Adrenal gland (tissue), 12 donors: ENCODE measurements around the gene SHISAL1. TPM values are rescaled to one million over a fixed set of nuclear protein-coding genes. Genes with fewer than 3 reads are reported as not detected.

Experiments
- DNase-seq, 7 donors: peaks; one replicate each; pipeline ENCODE4 v3.0.0-alpha.2; 2019 to 2020
- H3K27ac ChIP-seq, 5 donors: fragments of 200-600 bp; sonication (generic) in 4 of 5; 1 replicate in 3 of 5; 2 replicates in 2 of 5; pipeline versions ENCODE4 v1.5.1 to v1.8.0; 2016 to 2020; ENCODE audit warnings: mild to moderate bottlenecking in 1 of 5
- H3K27me3 ChIP-seq: fragments of 200-600 bp; 2 replicates; pipeline ENCODE4 v1.8.0; 2021
- H3K36me3 ChIP-seq, 2 donors: fragments of 200-600 bp; replicated peaks in 1 of 2; 1 replicate in 1 of 2; 2 replicates in 1 of 2; pipeline versions ENCODE4 v1.5.1 to v1.8.0; 2018 to 2022
- H3K4me1 ChIP-seq, 2 donors: fragments of 200-600 bp; replicated peaks in 1 of 2; 1 replicate in 1 of 2; 2 replicates in 1 of 2; pipeline versions ENCODE4 v1.5.1 to v1.8.0; 2018 to 2021
- H3K4me3 ChIP-seq, 4 donors: fragments of 200-600 bp; sonication (generic) in 3 of 4; one replicate each; pipeline ENCODE4 v1.5.1; 2016 to 2018
- H3K9me3 ChIP-seq, 3 donors: fragments of 200-600 bp; sonication (generic) in 1 of 3; replicated peaks in 1 of 3; 1 replicate in 2 of 3; 2 replicates in 1 of 3; pipeline versions ENCODE4 v1.5.1 to v1.8.0; 2016 to 2021
- POLR2A ChIP-seq, 2 donors: fragments of 450-650 bp; IDR thresholded peaks; one replicate each; pipeline ENCODE4 v1.6.1; 2017; ENCODE audit warnings: antibody characterized with exemption in 2 of 2, mild to moderate bottlenecking in 2 of 2, moderate library complexity in 1 of 2
- WGBS, 4 donors: extraction: QIAGEN DNeasy Blood & Tissue Kit in 2 of 4; methylation state at CpG; one replicate each; pipeline versions ENCODE4 v1.1.5 to v1.1.7; 2013 to 2017; 5-methylcytosine and 5-hydroxymethylcytosine counted together
- intact Hi-C, 2 donors: fragments of 100-400 bp; cut with DNase I; formaldehyde crosslinking; loops; one replicate each; pipeline versions ENCODE4 v1.14.1 to v1.15.0; 2022 to 2023
- polyA plus RNA-seq, 3 donors: library from polyadenylated mRNA; stranded (reverse); fragments of 200-250 nt in 2 of 3; fragments of 350-450 nt in 1 of 3; fragmentation: Illumina TruSeq in 1 of 3; extraction: RNeasy Lipid Tissue Mini Kit (QIAGEN cat#74804) in 1 of 3; gene quantifications; one replicate each; pipeline ENCODE4 v1.2.3, GENCODE V29; 2013 to 2014
- total RNA-seq, 9 donors: library from RNA; depleted of rRNA in 4 of 9; stranded (reverse); fragments of >200 nt in 4 of 9; fragments of 120-200 nt in 1 of 9; fragmentation: NEBNext Ultra II Directional in 1 of 9; extraction: Animal tissue kit (Norgen Biotek cat#: 25700) in 1 of 9; gene quantifications; one replicate each; pipeline versions ENCODE4 v1.1.0 to v1.2.4, GENCODE V29; 2013 to 2023
- TF ChIP-seq, protein P1 (sequence below), 6 experiments: fragments of 450-650 bp in 4 of 6; fragments of 200-600 bp in 2 of 6; sonication (generic) in 1 of 6; IDR thresholded peaks; 1 replicate in 5 of 6; 2 replicates in 1 of 6; pipeline versions ENCODE4 v1.5.1 to v1.8.0; 2016 to 2021; ENCODE audit warnings: antibody characterized with exemption in 6 of 6, mild to moderate bottlenecking in 2 of 6, moderate library complexity in 1 of 6
- donor health status: healthy with polysubstance abuse.
- donor health status: Bipolar disorder and iron deficiency.
- donor health status: DM: yes; HTN: yes; CAD: no.
- donor health status: DM: no; HTN: no; CAD: no.
- donor health status: DM: no; HTN: no; CAD: no.
- donor health status: DM: yes; HTN: yes; CAD: no.

The SHISAL1 gene
- total and polyA plus RNA-seq, 12 donors = 0.33 to 2.4 (median 1.0) TPM

- Histone ChIP-seq H3K9me3 (no peaks in the 10 kb centered on the region), H3K4me3 (no peak overlapping the region), H3K27me3 (no peaks in the 10 kb centered on the region), H3K4me1 (no peaks in the 10 kb centered on the region), H3K36me3 (no peaks in the 10 kb centered on the region), H3K27ac (no peak overlapping the region)
- intact Hi-C loops = no loop called here
- DNase-seq = no peak
- TF ChIP-seq, protein P1, sequence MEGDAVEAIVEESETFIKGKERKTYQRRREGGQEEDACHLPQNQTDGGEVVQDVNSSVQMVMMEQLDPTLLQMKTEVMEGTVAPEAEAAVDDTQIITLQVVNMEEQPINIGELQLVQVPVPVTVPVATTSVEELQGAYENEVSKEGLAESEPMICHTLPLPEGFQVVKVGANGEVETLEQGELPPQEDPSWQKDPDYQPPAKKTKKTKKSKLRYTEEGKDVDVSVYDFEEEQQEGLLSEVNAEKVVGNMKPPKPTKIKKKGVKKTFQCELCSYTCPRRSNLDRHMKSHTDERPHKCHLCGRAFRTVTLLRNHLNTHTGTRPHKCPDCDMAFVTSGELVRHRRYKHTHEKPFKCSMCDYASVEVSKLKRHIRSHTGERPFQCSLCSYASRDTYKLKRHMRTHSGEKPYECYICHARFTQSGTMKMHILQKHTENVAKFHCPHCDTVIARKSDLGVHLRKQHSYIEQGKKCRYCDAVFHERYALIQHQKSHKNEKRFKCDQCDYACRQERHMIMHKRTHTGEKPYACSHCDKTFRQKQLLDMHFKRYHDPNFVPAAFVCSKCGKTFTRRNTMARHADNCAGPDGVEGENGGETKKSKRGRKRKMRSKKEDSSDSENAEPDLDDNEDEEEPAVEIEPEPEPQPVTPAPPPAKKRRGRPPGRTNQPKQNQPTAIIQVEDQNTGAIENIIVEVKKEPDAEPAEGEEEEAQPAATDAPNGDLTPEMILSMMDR (IDR thresholded peaks at IDR 0.05) = no peak
- TF ChIP-seq POLR2A (IDR thresholded peaks at IDR 0.05) = no peak
- WGBS, 4 donors = 70 to 78% (median 77%) methylated on average over 11 of the region's 11 CpGs
Measured at GRCh38 chr22:44202261-44202789, 110.4 kb downstream of the SHISAL1 start.

GRCh38 chr22:44201665-44202064, 111.1 kb downstream of the SHISAL1 start:
- WGBS, 4 donors = 56 to 80% (median 66%) methylated on average over 5 to 12 of the region's 12 CpGs
- TF ChIP-seq POLR2A (IDR thresholded peaks at IDR 0.05) = no peak
- TF ChIP-seq, protein P1 (IDR thresholded peaks at IDR 0.05) = no peak
- H3K9me3 ChIP-seq = no peaks in the 10 kb centered on the region
- no peaks in the 10 kb centered on the region for H3K27me3 ChIP-seq
- H3K36me3 ChIP-seq = no peaks in the 10 kb centered on the region
- H3K4me3 ChIP-seq = no peak overlapping the region
- intact Hi-C loops = no loop called here
- H3K4me1 ChIP-seq = no peaks in the 10 kb centered on the region
- peak in 5 of 7 donors; percentile 31 to 54 (median 49) for DNase-seq
- H3K27ac ChIP-seq = no peak overlapping the region

DNA sequence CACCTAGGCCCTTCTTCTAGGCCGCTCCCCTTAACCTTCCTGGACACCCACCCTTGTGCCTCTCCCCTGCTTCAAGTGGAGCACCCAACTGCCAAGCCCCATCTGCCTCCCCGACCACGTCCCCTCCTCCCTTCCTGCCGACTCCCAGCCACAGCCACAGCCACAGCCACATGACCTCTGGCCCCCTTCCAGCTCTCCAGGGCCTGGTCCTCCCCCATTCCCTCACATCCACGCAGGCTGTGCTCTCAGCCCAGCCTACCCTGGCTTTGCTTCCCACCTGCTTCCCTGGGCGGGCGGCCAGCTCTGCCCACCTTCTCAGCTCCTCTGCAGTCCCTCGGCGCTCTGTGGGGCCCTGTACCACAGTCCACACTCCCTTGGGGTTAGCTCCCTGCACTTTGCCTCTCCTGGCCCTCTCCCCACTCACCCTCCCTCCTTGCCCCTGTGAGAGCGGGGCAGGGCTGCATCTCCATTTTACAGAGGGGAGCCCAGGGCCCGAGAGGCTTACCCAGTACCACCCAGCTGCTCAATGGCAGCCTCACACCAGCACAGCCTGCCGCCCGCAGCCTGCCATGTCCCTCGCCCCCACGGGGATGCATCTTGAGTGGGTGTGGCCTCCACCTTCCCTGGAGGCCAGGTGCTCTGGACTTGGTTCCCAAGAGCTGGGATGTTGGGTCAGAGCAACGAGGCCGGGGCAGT, 111.7 kb downstream of the SHISAL1 start:
- Histone ChIP-seq H3K27ac (no peak overlapping the region), H3K36me3 (no peaks in the 10 kb centered on the region), H3K9me3 (no peaks in the 10 kb centered on the region), H3K4me1 (no peaks in the 10 kb centered on the region), H3K4me3 (no peak overlapping the region), H3K27me3 (no peaks in the 10 kb centered on the region)
- no peak for TF ChIP-seq POLR2A (IDR thresholded peaks at IDR 0.05)
- TF ChIP-seq, protein P1 (IDR thresholded peaks at IDR 0.05) = no peak
- peak in 1 of 7 donors; percentile 19 for DNase-seq
- WGBS, 4 donors = 72 to 83% (median 79%) methylated on average over 10 to 17 of the region's 17 CpGs
- intact Hi-C loops = no loop called here

- Histone ChIP-seq H3K27me3 (no peaks in the 10 kb centered on the region), H3K36me3 (no peaks in the 10 kb centered on the region), H3K27ac (no peak overlapping the region), H3K4me1 (no peaks in the 10 kb centered on the region), H3K9me3 (no peaks in the 10 kb centered on the region), H3K4me3 (no peak overlapping the region)
- no peak for TF ChIP-seq POLR2A (IDR thresholded peaks at IDR 0.05)
- TF ChIP-seq, protein P1 (IDR thresholded peaks at IDR 0.05) = no peak
- intact Hi-C loops = no loop called here
- DNase-seq = no peak
- WGBS, 4 donors = 87 to 90% (median 89%) methylated on average over 3 to 6 of the region's 6 CpGs
Measured at GRCh38 chr22:44200451-44200850, 112.3 kb downstream of the SHISAL1 start.
